ENCODE data around the gene KRT14.
"Not testable (repeated sequence)": the region's sequence is repeated elsewhere in the genome, so short reads cannot be mapped to it uniquely, and the experiment has no call there.

The KRT14 gene

DNA sequence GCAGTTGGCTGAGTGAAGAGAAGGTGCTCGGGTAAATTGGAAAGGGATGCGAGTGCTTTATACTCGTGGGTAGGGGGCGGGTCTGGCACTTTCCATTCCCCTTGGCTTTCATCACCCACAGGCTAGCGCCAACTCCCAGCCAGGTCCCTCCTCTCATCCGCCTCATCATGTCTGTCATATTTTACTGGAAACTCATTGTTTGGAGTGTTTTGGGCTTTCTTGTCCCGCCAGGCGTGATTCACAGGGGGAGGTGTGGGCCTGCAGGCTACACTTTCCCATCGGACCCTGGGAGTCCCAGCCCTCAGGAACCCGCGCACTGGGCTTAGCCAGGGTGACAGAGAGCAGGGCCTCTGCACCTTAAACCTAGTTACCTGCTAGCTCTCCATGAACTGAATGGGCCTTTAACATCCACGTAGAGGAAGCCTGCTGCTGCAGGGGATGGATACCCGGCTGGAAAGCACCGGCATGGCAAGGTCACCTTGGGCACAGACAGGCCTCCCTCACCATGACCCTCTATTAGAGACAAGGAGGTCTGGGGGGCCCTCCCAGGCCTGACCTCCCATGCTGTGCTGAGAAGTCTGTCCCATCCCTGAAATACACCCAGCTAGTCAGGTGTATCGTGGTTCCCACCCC is at the start of gene KRT14:
Gene KRT14, minus strand, starts transcription at position 33 of the 633 bp plus-strand sequence. CDS start 61 bp downstream, outside the sequence.
- no peak for DNase-seq

DNA sequence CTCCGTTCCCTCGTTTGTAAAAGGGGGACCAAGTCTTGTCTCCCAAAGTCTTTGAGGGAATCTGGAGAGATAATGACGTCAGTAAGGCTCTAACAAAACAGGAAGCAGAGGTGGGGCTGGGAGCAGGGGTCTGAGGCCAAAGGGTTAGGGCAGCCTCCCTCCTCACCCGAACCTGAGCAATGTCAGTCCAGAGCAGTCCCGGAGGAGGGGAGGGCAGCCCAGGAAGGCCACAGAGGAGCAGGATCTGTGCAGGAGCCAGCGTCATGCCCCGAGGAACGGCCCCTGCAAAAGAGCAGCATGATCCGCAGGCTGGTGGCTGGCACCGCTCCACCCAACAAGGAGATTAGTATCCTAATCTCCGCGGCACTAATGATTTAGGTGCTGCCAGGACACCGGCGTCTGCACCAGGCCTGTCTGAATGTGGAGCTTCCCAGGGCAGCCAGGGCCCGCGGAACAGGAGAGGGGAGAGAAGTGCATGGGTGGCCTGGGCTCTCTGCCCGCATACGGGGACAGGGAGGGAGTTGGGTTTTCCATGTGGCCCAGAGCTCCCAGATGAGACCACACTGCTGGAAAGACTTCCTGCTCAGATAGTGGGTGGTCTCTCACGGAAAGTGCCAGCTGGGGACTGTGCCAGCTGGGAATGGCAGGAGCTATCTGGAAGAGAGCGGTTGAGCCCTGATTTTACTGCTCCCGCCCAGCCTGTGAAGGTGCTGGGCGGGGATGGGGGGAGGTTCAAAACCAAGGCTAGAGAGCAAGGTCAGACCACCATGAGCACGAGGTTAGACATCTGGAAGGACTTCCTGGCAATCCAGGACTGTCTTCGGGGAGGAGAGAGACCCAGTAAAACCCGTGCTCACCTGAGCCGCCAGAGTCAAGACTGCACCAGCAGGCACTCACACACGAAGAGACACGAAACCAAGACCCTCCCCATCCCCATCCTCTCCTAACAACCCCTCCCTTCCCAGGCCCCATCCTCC is 48.7 kb upstream of the KRT14 start:
- no peak for DNase-seq

DNA sequence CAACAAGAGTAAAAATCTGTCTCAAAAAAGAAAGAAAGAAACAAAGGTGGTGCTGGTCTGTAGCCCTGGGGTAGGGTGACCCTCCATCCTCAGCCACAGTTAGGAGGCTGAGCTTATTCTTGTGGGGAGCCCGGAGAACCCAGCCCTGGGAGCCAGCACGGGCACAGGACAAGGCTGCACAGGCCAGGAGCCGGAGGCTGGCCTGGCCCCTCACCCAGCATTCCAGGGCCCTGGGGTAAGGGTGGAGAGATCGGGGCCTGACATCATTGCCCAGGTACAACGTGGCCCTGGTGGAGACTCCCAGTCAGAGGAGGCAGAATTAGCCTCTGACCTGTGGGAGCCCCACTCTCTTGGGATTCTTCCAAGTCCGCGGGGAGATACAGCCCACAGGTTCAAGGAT is 47.9 kb upstream of the KRT14 start:
- DNase-seq = no peak

DNA sequence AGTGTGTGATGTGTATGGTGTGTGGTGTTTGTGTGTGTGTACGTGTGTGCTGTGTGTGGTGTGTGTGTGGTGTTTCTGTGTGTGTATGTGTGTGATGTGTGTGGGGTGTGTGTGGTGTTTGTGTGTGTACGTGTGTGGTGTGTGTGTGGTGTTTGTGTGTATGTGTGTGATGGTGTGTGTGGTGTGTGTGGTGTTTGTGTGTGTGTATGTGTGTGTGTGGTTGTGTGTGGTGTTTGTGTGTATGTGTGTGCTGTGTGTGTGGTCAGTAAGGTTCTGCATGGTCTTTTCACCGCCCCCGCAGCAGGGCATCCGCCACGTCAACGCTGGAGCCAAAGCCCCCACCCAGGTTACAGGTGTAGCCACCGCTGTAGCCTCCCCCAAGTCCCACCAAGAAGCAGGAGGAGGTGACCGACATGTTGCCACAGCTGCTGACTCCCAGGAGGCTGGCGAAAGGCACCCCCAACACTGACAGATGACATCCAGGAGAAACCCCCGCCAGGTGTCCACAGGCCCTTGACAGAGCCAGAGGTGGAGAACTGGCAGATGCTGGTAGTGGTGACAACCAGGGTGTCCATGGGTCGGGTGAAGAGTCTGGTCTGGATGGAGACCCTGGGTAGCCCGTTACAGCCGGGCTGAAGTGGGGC is 47.0 kb upstream of the KRT14 start:
- no peak for DNase-seq

DNA sequence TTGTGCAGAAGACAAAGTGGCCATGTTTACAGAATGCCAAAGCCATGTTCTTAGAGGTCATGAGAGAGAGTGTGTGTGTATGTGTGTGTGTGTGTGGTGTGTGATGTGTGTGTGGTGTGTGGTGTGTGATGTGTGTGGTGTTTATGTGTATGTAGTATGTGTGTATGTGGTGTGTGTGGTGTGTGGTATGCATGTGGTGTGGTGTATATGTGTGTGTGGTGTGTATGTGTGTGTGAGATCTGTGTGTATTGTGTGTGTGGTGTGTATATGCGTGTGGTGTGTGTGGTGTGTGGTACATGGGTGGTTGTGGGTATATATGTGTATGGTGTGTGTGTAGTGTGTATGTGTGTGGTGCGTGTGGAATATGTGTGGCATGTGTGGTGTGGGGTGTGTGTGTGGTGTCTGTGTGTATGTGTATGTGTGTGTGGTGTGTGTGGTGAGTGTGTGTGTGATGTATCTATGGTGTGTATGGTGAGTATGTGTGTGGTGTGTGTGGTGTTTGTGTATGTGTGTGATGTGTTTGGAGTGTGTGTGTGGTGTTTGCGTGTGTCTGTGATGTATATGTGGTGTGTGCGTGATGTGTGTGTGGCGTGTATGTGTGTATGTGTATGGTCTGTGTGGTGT is 45.9 kb upstream of the KRT14 start:
- no peak for DNase-seq

DNA sequence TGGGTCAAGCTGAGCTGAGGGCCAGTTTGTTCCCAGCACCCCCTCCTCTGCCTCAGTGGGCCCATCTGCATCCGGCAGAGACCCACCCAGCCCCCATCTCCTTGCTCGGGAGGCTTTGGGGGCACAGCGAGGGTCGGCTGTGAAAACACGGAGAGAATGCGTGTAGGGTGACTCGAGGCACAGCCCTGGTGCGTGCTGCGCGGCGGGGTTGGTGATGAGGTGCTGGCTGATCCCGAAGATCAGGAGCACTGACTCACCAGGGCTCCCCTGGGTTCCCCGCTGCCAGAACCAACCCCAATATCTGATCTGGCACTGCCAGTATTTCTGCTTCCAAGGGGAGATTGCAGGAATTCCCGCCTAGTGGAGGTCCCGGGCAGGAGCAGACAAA is 45.2 kb upstream of the KRT14 start:
- no peak for DNase-seq

DNA sequence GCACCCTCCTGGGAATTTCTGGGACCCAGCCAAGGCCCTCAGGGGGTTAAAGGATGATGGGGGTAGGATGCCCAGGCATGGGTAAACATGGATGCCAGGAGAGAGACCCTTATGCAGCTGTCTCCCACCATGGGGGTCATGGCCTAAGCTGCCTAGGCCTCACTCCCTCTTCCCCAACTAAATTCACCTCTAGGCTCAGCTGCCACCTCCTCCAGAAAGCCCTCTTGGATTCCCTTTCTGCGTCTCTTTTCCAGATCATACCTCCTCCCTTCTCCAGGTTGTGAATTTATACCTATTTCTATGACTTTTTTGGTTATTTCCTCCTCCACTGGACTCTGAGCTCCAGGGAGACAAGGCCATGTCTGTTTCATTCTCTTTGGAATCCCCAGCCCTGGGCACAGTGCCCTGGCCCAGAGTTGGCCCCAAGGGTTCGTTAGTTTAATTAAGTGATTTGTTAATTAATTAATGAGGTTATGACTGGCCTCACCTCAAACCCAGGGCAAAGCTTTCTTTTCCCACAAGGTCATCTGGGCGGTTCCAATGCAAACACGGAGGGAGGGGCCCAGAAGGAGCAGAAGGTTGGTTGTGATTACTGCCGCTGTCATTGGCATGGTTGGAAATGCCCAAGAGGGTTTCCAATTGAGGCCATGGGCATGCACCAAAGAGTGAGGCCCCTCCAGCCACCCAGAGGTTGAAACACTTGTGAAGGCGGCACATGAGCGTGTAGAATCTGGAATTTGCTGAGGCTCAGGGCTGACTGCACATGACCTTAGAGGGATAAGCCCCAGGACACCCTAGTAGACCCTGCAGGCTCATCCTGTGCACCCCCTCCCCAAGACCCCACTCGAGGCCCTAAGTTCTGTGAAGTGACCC is 44.6 kb upstream of the KRT14 start:
- no peak for DNase-seq

DNA sequence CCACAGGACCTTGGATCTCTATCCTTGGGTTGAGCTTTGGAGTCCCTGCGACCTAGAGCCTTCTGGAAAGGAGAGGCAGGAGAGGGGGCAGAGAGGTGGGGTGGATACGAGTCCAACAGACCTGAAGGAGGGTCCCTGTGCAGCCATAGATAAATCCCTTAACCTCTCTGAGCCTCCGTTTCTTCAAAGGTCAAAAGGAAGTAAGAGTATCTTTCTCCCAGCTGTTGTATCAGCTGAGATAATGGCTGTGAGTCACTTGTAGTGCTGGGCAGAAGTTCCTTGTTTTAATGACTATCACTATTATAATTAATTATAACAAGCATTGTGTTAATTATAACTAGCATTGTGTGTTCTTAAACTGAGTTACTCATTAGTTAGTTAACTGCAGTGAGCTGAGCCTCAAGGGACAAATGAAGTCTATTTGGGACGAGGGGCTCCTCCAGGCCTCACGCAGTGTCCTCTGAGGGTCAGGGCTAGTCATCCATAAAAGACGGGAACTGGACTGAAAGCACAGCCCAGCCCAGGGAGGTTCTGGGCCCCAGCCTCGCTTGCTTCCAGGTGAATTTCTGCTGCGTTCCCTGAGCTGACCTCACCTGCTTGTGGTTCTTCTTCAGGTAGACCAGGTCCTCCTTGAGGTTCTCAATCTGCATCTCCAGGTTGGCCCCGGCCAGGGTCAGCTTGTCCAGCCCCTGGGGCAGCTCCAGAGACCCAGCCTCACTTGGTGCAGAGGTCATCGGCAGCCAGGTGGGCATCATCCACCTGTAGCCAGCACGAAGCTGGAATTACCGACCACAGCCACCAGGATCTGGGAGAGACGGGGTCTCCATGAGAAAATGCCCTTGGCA is 43.4 kb upstream of the KRT14 start:
- DNase-seq = no peak

DNA sequence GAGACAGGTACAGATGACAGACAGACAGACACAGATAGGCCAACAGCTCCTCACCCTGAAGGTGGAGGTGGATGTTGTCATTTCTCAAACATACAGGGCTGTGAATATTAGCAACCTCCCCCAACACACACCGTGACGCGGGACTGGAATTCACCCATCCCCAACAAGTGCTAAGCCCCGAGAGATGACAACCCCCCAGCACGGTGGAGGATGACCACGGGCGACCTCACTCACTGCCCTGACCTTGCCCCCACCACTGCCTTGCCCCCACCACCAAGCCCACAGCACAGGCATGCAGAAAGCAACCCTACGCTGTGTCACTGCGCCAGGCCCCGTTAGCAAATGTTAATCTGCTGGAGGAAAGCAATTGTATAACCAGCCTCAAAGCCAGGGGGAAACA is 42.6 kb upstream of the KRT14 start:
- no peak for DNase-seq

DNA sequence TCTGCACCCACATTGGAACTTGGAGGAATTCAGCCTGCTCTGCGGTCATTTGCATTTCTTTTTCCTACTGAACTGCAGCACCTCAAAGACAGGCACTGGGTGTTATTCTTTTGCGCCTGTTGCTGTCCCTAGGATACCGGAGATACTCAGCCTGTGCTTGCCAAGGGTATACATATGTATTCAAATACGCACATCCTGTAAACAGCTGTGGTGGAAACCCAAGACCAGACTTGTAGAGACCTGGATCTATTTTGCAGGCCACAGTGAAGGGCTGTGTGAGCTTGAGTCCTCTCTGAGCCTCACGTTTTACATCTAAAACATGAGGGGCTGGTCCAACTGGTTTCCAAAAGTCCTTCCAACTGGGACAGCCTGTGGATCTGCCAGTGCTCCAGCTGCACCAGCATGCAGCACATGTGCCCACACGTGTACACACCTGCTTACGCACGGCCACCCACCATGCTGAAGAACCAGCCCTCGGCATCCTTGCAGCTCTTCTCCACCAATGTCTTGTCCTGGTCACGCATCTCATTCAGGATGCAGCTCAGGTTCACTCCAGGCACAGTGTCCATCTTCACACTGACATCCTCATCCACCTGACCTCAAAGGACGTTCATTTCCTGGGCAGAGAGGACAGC is 42.0 kb upstream of the KRT14 start:
- not testable (repeated sequence) for DNase-seq

DNA sequence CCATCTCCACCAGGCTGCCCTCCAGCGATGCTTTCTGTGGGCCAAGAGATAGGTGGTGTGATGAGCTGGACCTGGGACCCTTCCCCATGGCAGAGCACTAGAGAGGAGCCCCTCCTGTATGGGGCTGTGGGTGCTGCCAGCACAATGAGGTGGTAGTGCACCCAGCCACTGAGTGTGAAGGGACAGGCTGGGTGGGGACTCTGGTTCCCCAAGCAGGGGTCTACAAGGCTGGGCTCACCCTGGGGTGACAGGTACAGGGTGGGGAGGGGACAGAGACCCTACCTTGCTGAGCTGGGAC is 41.3 kb upstream of the KRT14 start:
- DNase-seq = not testable (repeated sequence)

DNA sequence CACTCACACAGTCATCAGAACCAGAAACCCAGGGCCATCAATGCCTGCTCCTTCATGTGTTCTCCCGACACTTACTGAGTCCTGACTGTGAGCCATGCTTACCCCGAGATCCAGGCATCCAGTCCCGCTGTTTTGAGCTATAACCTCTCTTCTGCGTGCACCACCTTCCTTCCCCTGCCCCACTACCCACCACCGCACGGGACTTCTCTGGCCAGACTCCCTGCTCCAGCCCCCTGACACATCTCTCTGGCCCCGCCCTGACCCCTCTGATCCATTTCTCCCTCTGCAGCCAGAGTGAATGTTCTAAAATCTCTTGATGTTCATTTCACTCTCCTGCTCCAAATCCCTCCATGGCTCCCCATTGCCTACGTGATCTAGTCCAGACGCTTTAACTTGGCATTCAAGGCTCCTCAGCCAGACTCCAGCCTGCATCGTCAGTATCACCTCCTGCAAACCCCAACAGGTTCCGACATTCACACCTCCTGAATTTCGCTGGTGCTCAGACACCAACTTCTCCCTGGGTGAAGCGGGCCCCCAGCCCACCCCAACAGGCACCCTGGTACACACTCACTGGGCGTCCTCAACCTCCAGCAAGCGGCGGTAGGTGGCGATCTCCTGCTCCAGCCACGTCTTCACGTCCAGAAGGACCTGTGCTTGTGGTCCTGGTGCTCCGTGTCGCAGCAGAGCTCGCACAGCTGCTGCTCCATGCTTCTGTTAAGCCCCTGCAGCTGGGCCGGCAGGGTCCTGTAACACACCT is 40.8 kb upstream of the KRT14 start:
- DNase-seq = no peak

DNA sequence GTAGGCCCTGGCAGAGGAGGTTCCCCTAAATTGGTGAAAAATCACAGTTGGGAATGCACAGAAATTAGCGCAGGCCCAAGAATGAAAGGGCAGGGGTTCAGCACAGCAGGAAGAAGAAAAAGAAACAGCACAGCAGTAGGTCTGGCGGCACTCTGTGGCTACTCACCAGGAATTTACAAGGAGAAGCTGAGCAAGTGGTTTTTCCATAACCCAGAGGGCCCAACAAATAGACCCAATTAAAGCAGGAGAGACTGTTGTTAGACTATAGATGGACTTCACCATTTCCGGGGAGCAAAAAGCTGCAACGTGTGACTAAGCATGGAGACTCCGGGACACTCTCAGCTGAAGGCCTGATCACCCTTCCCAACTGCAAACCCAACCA is 40.2 kb upstream of the KRT14 start:
- DNase-seq = not testable (repeated sequence)

DNA sequence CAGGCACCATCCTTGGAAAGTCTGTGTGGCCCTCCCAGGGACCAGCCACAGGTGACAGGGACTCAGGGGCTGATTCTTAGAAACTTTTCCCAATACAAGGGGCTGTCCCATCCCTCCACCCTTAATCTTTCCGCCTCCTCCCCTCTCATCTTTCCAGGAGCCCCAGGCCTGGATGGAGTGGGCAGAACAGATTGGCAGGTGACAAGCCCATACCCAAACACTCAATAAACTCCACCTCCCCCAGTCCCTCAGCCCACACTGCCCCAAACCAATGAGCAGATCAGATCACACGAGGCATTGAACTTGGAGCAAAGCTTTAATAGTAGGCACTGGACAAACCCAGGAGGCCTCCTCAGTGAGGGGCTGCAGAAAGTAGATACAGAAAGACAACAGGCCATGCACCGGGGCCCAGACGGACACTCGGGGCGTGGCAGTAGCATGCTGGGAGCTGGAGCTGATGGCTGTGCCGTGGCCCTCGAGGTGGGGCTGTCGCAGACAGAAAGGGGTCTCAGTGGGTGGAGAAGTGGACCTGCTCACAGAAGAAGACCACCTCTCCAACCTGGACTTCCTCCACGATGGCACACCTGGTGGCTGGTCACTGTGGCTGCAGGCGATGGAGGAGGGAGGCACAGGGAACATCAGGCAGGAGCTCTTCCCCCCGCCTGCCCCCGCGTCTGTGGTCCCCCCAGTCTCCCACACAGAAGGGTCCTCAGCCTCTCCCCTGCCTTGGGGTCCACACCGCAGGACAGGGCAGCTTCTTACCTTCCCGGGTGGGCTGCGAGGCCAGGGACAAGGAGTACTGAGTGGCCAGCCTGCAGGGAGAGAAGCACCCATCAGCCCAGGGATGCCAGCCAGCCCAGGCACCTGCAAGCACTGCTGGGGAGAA is 39.6 kb upstream of the KRT14 start:
- not testable (repeated sequence) for DNase-seq

DNA sequence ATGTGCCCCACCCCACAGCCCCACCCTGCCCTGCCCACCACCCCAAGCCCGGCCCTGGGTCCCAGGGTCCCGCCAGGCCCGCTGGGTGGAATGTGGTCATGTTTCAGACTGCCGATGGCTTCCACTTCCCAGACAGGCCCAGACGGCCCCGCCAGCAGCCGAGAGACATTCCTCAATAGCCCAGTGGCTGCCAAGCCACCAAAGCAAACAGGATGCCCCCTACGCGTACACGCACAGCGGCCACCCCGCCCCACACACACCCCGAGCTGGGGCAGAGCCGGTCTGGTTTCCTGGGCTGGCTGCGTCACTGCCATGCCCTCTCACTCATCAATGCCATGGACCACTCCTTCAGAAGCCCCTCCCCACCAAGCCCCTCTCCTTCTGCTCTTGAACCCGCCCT is 38.9 kb upstream of the KRT14 start:
- no peak for DNase-seq

DNA sequence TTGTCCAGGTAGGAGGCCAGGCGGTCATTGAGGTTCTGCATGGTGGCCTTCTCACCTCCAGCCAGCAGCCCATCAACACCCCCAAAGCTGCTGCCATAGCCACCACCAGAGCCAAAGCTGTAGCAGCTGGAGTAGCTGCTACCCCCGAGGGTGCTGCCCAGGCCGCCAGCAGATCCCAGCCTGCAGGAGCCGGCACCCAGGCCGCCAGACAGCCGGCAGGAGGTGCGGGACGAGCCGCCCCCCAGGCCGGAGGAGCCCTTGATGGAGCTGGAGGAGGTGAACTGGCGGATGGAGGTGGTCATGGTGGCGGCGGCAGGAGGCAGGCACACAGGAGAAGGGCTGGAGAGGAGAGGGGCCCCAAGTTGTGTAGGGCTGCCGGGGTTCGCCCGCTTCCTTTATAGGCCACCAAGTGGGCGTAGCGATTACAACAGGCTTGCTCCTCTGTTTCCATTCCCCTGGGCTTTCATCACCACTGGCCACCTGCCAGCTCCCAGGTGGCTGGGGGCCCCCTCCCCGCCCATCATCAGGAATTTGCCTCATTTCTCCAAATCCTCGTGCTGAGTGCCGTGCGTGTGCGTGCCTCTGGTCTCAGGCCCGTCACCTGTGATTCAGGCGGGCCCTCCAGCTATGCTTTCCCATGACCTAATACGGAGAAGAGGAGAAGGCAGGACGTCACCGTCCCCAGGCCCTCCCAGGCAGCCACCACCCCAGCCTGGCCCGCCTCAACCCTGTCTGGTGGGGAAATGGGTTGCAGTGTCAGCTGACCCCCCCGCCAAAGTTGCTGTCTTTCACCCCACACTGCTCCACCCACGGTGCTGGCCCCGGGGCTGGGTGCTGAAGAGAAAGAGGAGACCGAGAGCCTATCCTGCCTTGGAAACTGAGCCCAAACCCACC is 37.8 kb upstream of the KRT14 start, which contains the start of gene KRT17:
Gene KRT17, minus strand, starts transcription at position 368 of the 894 bp plus-strand sequence. Its CDS starts 66 bp downstream, at position 302.
- no peak for DNase-seq

DNA sequence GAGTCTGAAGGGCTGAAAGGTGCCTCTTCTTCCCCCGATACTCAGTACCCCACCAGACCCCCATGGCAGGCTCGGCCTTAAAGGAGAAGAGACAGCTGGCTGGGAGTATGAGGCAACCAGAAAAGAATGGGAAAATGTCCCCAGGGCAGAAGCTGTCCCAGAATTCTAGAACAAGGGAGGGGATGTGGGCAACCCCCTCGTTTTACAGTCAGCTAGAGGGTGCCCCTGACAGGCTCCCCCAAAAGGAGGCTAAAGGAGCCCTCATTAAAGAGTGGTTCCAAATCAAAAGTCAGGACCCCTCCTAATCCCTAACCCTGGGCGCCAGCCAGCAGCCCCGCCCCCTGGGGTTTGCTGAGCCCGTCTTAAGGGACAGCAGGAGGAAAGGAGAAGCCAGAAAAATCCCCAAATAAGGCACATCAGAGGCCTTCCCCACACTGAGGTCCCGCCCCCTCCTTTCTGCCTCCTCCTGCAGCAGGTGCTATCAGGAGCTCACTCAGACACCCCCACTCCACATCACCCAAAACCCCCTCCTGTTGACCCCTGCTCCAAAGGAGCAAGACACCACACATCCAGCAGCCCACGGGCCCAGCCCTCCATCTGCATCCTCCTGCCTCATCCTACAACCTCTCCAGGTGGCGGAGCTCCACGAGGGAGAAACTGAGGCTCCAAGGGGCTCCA is 36.6 kb upstream of the KRT14 start:
- DNase-seq = not testable (repeated sequence)

Data from NCI-H510A treated with DMSO at 0.1 percent for 48 hours (cell line).